WTC11 (cell line): ENCODE measurements around the gene DYNC1LI2. TPM values are rescaled to one million over a fixed set of nuclear protein-coding genes. Genes with fewer than 3 reads are reported as not detected.

ENCODE experiments used
- ATAC-seq: fragments of 200-7000 bp; cut with Tn5 transposase; 2 replicates; pipeline ENCODE4 v1.10.0; 2021; ENCODE audit warnings: mild to moderate bottlenecking, moderate library complexity
- CTCF ChIA-PET: fragments of 300-600 bp; sonication (Branson Sonifier 250); formaldehyde crosslinking; loops from one replicate; lab custom pipeline; 2021; ENCODE audit warnings: antibody characterized with exemption; lab: Charles Lee
- POLR2A ChIA-PET: fragments of 350-600 bp; sonication (Branson Sonifier 250); formaldehyde crosslinking; loops from one replicate; lab custom pipeline; 2021; ENCODE audit warnings: antibody characterized with exemption; lab: Charles Lee
- DNase-seq: peaks from one replicate; pipeline ENCODE4 v3.0.0; 2021; ENCODE audit warnings: low spot score
- H3K27ac Mint-ChIP-seq: 2 replicates; pipeline ENCODE4 v1.8.0; 2021; ENCODE audit warnings: mixed read lengths
- H3K27me3 Mint-ChIP-seq: 2 replicates; pipeline ENCODE4 v1.8.0; 2021; ENCODE audit warnings: low read depth, mild to moderate bottlenecking, moderate library complexity, mixed read lengths
- H3K36me3 Mint-ChIP-seq: 2 replicates; pipeline ENCODE4 v1.8.0; 2021; ENCODE audit warnings: mixed read lengths
- H3K4me1 Mint-ChIP-seq: 2 replicates; pipeline ENCODE4 v1.8.0; 2022; ENCODE audit warnings: mixed read lengths
- H3K4me3 Mint-ChIP-seq: 2 replicates; pipeline ENCODE4 v1.8.0; 2021; ENCODE audit warnings: mild to moderate bottlenecking, moderate library complexity, mixed read lengths
- H3K9me3 Mint-ChIP-seq: 2 replicates; pipeline ENCODE4 v1.8.0; 2021; ENCODE audit warnings: mixed read lengths
- AFF4 ChIP-seq: sonication (generic); formaldehyde crosslinking; IDR thresholded peaks from 2 replicates; pipeline ENCODE4 v1.8.1; 2023; ENCODE audit warnings: mild to moderate bottlenecking, missing genetic modification reagents, borderline replicate concordance
- CBFB ChIP-seq: sonication (generic); formaldehyde crosslinking; IDR thresholded peaks from 2 replicates; pipeline ENCODE4 v1.8.1; 2022; ENCODE audit warnings: mild to moderate bottlenecking, low read depth, missing genetic modification reagents
- CTCF ChIP-seq: fragments of 200-600 bp; IDR thresholded peaks from 2 replicates; pipeline ENCODE4 v1.8.0; 2022; ENCODE audit warnings: antibody characterized with exemption
- E2F4 ChIP-seq: sonication (generic); formaldehyde crosslinking; IDR thresholded peaks from 2 replicates; pipeline ENCODE4 v1.8.1; 2022; ENCODE audit warnings: low read depth, mild to moderate bottlenecking, moderate library complexity, missing genetic modification reagents, borderline replicate concordance
- GABPB1 ChIP-seq: sonication (generic); formaldehyde crosslinking; IDR thresholded peaks from 2 replicates; pipeline ENCODE4 v1.8.1; 2023; ENCODE audit warnings: mild to moderate bottlenecking, missing genetic modification reagents
- JUN ChIP-seq: sonication (generic); formaldehyde crosslinking; IDR thresholded peaks from 2 replicates; pipeline ENCODE4 v1.8.0; 2023; ENCODE audit warnings: mild to moderate bottlenecking, missing genetic modification reagents
- MAX ChIP-seq: sonication (generic); formaldehyde crosslinking; IDR thresholded peaks from 2 replicates; pipeline ENCODE4 v1.8.0; 2022; ENCODE audit warnings: mild to moderate bottlenecking, missing genetic modification reagents
- MLX ChIP-seq: sonication (generic); formaldehyde crosslinking; IDR thresholded peaks from 2 replicates; pipeline ENCODE4 v1.8.1; 2023; ENCODE audit warnings: mild to moderate bottlenecking, missing genetic modification reagents, moderate library complexity
- NFATC4 ChIP-seq: fragments of 250-450 bp; sonication (Bioruptor Pico); IDR thresholded peaks from 2 replicates; pipeline ENCODE4 v1.9.0; 2021; ENCODE audit warnings: mild to moderate bottlenecking
- TEAD1 ChIP-seq: sonication (generic); formaldehyde crosslinking; IDR thresholded peaks from 2 replicates; pipeline ENCODE4 v1.8.0; 2022; ENCODE audit warnings: mild to moderate bottlenecking, missing genetic modification reagents
- TP53 ChIP-seq: sonication (generic); formaldehyde crosslinking; IDR thresholded peaks from 2 replicates; pipeline ENCODE4 v1.8.1; 2023; ENCODE audit warnings: mild to moderate bottlenecking, missing genetic modification reagents
- ZNF317 ChIP-seq: sonication (generic); formaldehyde crosslinking; IDR thresholded peaks from 2 replicates; pipeline ENCODE4 v1.8.1; 2023; ENCODE audit warnings: low read depth, mild to moderate bottlenecking, moderate library complexity, missing genetic modification reagents, borderline replicate concordance
- ZNF512 ChIP-seq: sonication (generic); formaldehyde crosslinking; IDR thresholded peaks from 2 replicates; pipeline ENCODE4 v1.8.1; 2022; ENCODE audit warnings: missing genetic modification reagents, borderline replicate concordance
- total RNA-seq: library from RNA; stranded (reverse); gene quantifications from 3 replicates; pipeline ENCODE4 v1.2.3, GENCODE V29; 2021

The DYNC1LI2 gene
- total RNA-seq, 1 experiment from 2014 or later: 89.8 TPM

GRCh38 chr16:66752379-66752778 lies 970 bp upstream of the DYNC1LI2 start (continued):
- TF ChIP-seq ZNF512 (CRISPR knock-in tag) (no peak), ZNF317 (no peak), AFF4 (no peak), CBFB (CRISPR knock-in tag) (no peak), TP53 (CRISPR knock-in tag) (no peak), TEAD1 (no peak)
- TF ChIP-seq, all 79 proteins: peak for 0

GRCh38 chr16:66751992-66752322 lies 548 bp upstream of the DYNC1LI2 start:
- H3K4me1 Mint-ChIP-seq: peaks cover 25% of the 10 kb centered on the region
- DNase-seq: no peak
- H3K27ac Mint-ChIP-seq: peak overlapping the region; percentile 37; the same call in 1 of the 2 replicates
- H3K27me3 Mint-ChIP-seq: peaks cover 21% of the 10 kb centered on the region
- TF ChIP-seq E2F4: no peak
- 0 out of 2 replicates have a peak, but pooled peaks have one; percentile 3 for TF ChIP-seq GABPB1 (CRISPR knock-in tag)
- no peak for TF ChIP-seq MLX
- 0 out of 2 replicates have a peak, but pooled peaks have one; percentile 25 for TF ChIP-seq MAX (CRISPR knock-in tag)
- TF ChIP-seq ZNF512 (CRISPR knock-in tag): no peak
- TF ChIP-seq CTCF: peak; percentile 3; the same call in 1 of the 2 replicates
- no peak for TF ChIP-seq NFATC4 (CRISPR knock-in tag)
- TF ChIP-seq JUN (CRISPR knock-in tag): no peak
- CTCF ChIA-PET: interaction anchor here (0.6 to 4.6 kb wide), 20 partner anchors 10 to 144 kb away, joined by 3 to 29 read pairs (median 4); partner anchors contain the start of genes NAE1 and PDP2
- POLR2A ChIA-PET: no interaction called here
- H3K4me3 Mint-ChIP-seq: peak overlapping the region; percentile 59
- H3K9me3 Mint-ChIP-seq: no peaks in the 10 kb centered on the region
- peak; percentile 5; the same call in 1 of the 2 replicates for ATAC-seq
- H3K36me3 Mint-ChIP-seq: peaks cover 28% of the 10 kb centered on the region
